Activated naive CD8-positive, alpha-beta T cell treated with anti-CD3 and anti-CD28 coated beads, Interleukin-2, amount 50 U/mL, for 16 hours (primary cell): ENCODE data around the gene ZNF775.

ENCODE experiments used
- DNase-seq: peaks from one replicate; pipeline ENCODE4 v3.0.0-alpha.2; 2020; ENCODE audit warnings: low read depth, low spot score

Gene ZNF775

GRCh38 chr7:150368884-150369747 lies 10.0 kb upstream of the ZNF775 start:
- DNase-seq = no peak

GRCh38 chr7:150369748-150370501 lies 9.2 kb upstream of the ZNF775 start:
- DNase-seq = no peak

- DNase-seq = no peak
These were observed 8.5 kb upstream of the ZNF775 start for GRCh38 chr7:150370612-150371071.

- no peak for DNase-seq
These were observed 7.8 kb upstream of the ZNF775 start for GRCh38 chr7:150371131-150371995.

- no peak for DNase-seq
These were observed 7.2 kb upstream of the ZNF775 start for GRCh38 chr7:150371996-150372270.

- DNase-seq = no peak
These were observed 6.7 kb upstream of the ZNF775 start for GRCh38 chr7:150372271-150373048.

- DNase-seq = no peak
These were observed 5.9 kb upstream of the ZNF775 start for GRCh38 chr7:150373049-150373801.

- no peak for DNase-seq
These were observed 5.1 kb upstream of the ZNF775 start for GRCh38 chr7:150374026-150374425.

GRCh38 chr7:150374472-150374871 lies 4.7 kb upstream of the ZNF775 start:
- DNase-seq = no peak

- DNase-seq = peak; percentile 41
These were observed 3.2 kb upstream of the ZNF775 start for GRCh38 chr7:150375662-150376521.

- DNase-seq = no peak
These were observed 2.6 kb upstream of the ZNF775 start for GRCh38 chr7:150376560-150376959.

GRCh38 chr7:150377196-150377595 lies 1.9 kb upstream of the ZNF775 start:
- DNase-seq = no peak

GRCh38 chr7:150377635-150378034 lies 1.5 kb upstream of the ZNF775 start:
- no peak for DNase-seq

- DNase-seq = no peak
These were observed 846 bp upstream of the ZNF775 start for GRCh38 chr7:150378115-150378852.

- DNase-seq = no peak
These were observed 580 bp downstream of the ZNF775 start for GRCh38 chr7:150379441-150380379.

- no peak for DNase-seq
These were observed 1.3 kb downstream of the ZNF775 start for GRCh38 chr7:150380463-150380862.

- DNase-seq = no peak
These were observed 2.0 kb downstream of the ZNF775 start for GRCh38 chr7:150381096-150381495.

GRCh38 chr7:150381785-150382122 lies 2.6 kb downstream of the ZNF775 start:
- DNase-seq = no peak
